K562 (cell line): ENCODE measurements around the gene DHODH.

ENCODE experiments used
- CREM ChIP-seq: IDR thresholded peaks from 2 replicates; pipeline ENCODE4 v1.6.1; 2014; ENCODE audit warnings: antibody characterized with exemption, low read depth
- KLF6 ChIP-seq: fragments of 250-450 bp; sonication (Bioruptor Pico); IDR thresholded peaks from 2 replicates; pipeline ENCODE4 v1.4.0; 2020; ENCODE audit warnings: mild to moderate bottlenecking, moderate library complexity, borderline replicate concordance
- NFATC3 ChIP-seq: fragments of 450-650 bp; IDR thresholded peaks from 2 replicates; pipeline ENCODE4 v1.6.1; 2017; ENCODE audit warnings: mild to moderate bottlenecking
- SETDB1 ChIP-seq: IDR thresholded peaks from one replicate; pipeline ENCODE4 v1.6.1; 2012; ENCODE audit warnings: low read length, control low read depth, inconsistent platforms

DNA sequence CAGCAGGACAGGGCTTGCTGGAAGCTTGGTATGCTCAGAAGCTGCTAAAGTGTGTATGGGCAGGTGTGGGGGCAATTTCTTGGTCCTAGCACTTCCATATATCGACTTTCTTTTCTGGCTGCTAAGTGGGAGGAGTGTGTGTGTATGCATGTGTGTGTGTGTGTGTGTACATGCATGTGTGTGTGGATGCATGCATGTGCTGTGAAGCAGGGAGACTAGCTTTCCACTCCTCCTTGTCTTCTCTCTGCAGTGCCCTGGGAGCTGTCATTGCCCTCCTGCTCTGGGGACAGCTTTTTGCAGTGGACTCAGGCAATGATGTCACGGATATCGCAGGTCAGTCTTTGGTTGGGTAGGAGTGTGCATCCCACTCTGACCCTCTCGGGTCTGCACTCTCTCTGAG is 47.4 kb downstream of the DHODH start:
- TF ChIP-seq SETDB1 (no peak), NFATC3 (no peak), KLF6 (CRISPR knock-in tag) (no peak), CREM (no peak)
